A549 (cell line): Measurements from ENCODE around the gene TOB2. TPM values are rescaled to one million over a fixed set of nuclear protein-coding genes. Genes with fewer than 3 reads are reported as not detected.

ENCODE experiments used
- ATAC-seq, 2 experiments: fragments of 200-7000 bp in 1 of 2; fragments of >200 bp in 1 of 2; cut with Nextera tagmentation in 1 of 2; cut with Tn5 transposase in 1 of 2; 3 replicates each; pipeline versions ENCODE4 v1.8.0 to v1.9.1; 2018 to 2020; ENCODE audit warnings: mild to moderate bottlenecking in 1 of 2, moderate library complexity in 1 of 2
- CTCF ChIA-PET: fragments of 300-600 bp; sonication (Branson Sonifier 250); formaldehyde crosslinking; extraction: SDS; loops from one replicate; lab custom pipeline; 2021; ENCODE audit warnings: antibody characterized with exemption, inconsistent platforms; lab: Yijun Ruan, JAX
- POLR2A ChIA-PET: fragments of 350-600 bp; formaldehyde crosslinking; extraction: SDS; loops from one replicate; lab custom pipeline; 2021; ENCODE audit warnings: antibody characterized with exemption, inconsistent platforms; lab: Yijun Ruan, JAX
- DNase-seq, 2 experiments: peaks; one replicate each; pipeline versions ENCODE4 v3.0.0 to v3.0.0-alpha.2; 2011 to 2016; ENCODE audit warnings: low read depth in 1 of 2, low spot score in 1 of 2
- FAIRE-seq: peaks from 2 replicates; lab custom pipeline; 2011; peaks lifted over from hg19 to GRCh38; lab: Jason Lieb, UNC
- H3K27ac ChIP-seq, 2 experiments: fragments of >200 bp; sonication (Bioruptor Twin); formaldehyde crosslinking; 3 replicates each; pipeline ENCODE4 v1.5.1; 2016 to 2017
- H3K4me1 ChIP-seq: fragments of >200 bp; sonication (Bioruptor Twin); formaldehyde crosslinking; 3 replicates; pipeline ENCODE4 v1.6.1; 2016
- H3K4me2 ChIP-seq: fragments of >200 bp; sonication (Bioruptor Twin); formaldehyde crosslinking; 3 replicates; pipeline ENCODE4 v1.6.1; 2016
- H3K4me3 ChIP-seq: fragments of >200 bp; sonication (Bioruptor Twin); formaldehyde crosslinking; 3 replicates; pipeline ENCODE4 v1.5.1; 2016
- H3K9me3 ChIP-seq: fragments of >200 bp; sonication (Bioruptor Twin); formaldehyde crosslinking; 3 replicates; pipeline ENCODE4 v1.6.1; 2016
- BCL3 ChIP-seq: fragments of >200 bp; sonication (Bioruptor Twin); formaldehyde crosslinking; IDR thresholded peaks from 3 replicates; pipeline ENCODE4 v1.6.1; 2016
- BHLHE40 ChIP-seq: IDR thresholded peaks from 2 replicates; pipeline ENCODE4 v1.6.1; 2012; ENCODE audit warnings: low read depth, low read length, inconsistent platforms
- CBX8 ChIP-seq: fragments of 200-600 bp; sonication (generic); IDR thresholded peaks from 2 replicates; pipeline ENCODE4 v1.6.1; 2016
- CEBPB ChIP-seq, 2 experiments: fragments of >200 bp in 1 of 2; sonication (Bioruptor Twin) in 1 of 2; formaldehyde crosslinking in 1 of 2; IDR thresholded peaks; 2 replicates each; pipeline ENCODE4 v1.6.1; 2012 to 2016
- CHD2 ChIP-seq: fragments of 150-350 bp; IDR thresholded peaks from 2 replicates; pipeline ENCODE4 v1.6.1; 2014; ENCODE audit warnings: low read length; ENCODE audit not compliant: partially characterized antibody
- CHD4 ChIP-seq: fragments of 200-600 bp; sonication (generic); IDR thresholded peaks from 2 replicates; pipeline ENCODE4 v1.6.1; 2016; ENCODE audit warnings: antibody characterized with exemption, mild to moderate bottlenecking, borderline replicate concordance
- ESRRA ChIP-seq: fragments of 150-350 bp; IDR thresholded peaks from 2 replicates; pipeline ENCODE4 v1.6.1; 2014; ENCODE audit warnings: mild to moderate bottlenecking, low read length, borderline replicate concordance
- HDAC2 ChIP-seq: fragments of 200-600 bp; sonication (generic); IDR thresholded peaks from 2 replicates; pipeline ENCODE4 v1.6.1; 2016
- NR3C1 ChIP-seq: fragments of >200 bp; sonication (Bioruptor Twin); formaldehyde crosslinking; IDR thresholded peaks from 3 replicates; pipeline ENCODE4 v1.6.1; 2017
- PBX3 ChIP-seq: IDR thresholded peaks from 2 replicates; pipeline ENCODE4 v1.6.1; 2012
- PHF8 ChIP-seq: fragments of 200-600 bp; sonication (generic); IDR thresholded peaks from 2 replicates; pipeline ENCODE4 v1.6.1; 2016; ENCODE audit warnings: low read depth, mild to moderate bottlenecking, antibody characterized with exemption, moderate library complexity, borderline replicate concordance
- POLR2A ChIP-seq: IDR thresholded peaks from 2 replicates; pipeline ENCODE4 v1.6.1; 2012; ENCODE audit warnings: mild to moderate bottlenecking, low read length
- RAD21 ChIP-seq, 2 experiments: fragments of >200 bp in 1 of 2; sonication (Bioruptor Twin) in 1 of 2; formaldehyde crosslinking in 1 of 2; IDR thresholded peaks in 1 of 2; conservative IDR thresholded peaks in 1 of 2; 2 replicates in 1 of 2; 3 replicates in 1 of 2; pipeline ENCODE4 v1.6.1; 2012 to 2018; ENCODE audit warnings: inconsistent platforms in 1 of 2
- RCOR1 ChIP-seq: fragments of 150-350 bp; IDR thresholded peaks from 2 replicates; pipeline ENCODE4 v1.6.1; 2014; ENCODE audit warnings: antibody characterized with exemption, low read length, low read depth
- RNF2 ChIP-seq: fragments of 200-600 bp; sonication (generic); IDR thresholded peaks from 2 replicates; pipeline ENCODE4 v1.6.1; 2016; ENCODE audit warnings: low read depth, mild to moderate bottlenecking, antibody characterized with exemption, moderate library complexity, borderline replicate concordance
- USF2 ChIP-seq: fragments of 450-650 bp; IDR thresholded peaks from 2 replicates; pipeline ENCODE4 v1.6.1; 2014; ENCODE audit warnings: antibody characterized with exemption
- ZSCAN20 ChIP-seq: fragments of 250-450 bp; sonication (Bioruptor Pico); IDR thresholded peaks from 2 replicates; pipeline ENCODE4 v1.8.0; 2022; ENCODE audit warnings: mild to moderate bottlenecking, moderate library complexity
- WGBS: methylation state at CpG from one replicate; pipeline ENCODE4 v1.1.6; 2017; ENCODE audit errors: missing lambda C conversion rate; 5-methylcytosine and 5-hydroxymethylcytosine counted together
- polyA plus RNA-seq, 4 experiments: library from polyadenylated mRNA; depleted of rRNA in 3 of 4; stranded (reverse); fragments of >200 nt; fragmentation: RNase III in 1 of 4; extraction: RNeasy Plus Mini Kit Qiagen cat#74134 plus additional on column Dnase treatment in 1 of 4; gene quantifications; 2 replicates in 3 of 4; 3 replicates in 1 of 4; pipeline ENCODE4 v1.2.3, GENCODE V29; 2011 to 2017
- TF ChIP-seq, protein P1 (sequence below): fragments of >200 bp; sonication (Bioruptor Twin); formaldehyde crosslinking; IDR thresholded peaks from 2 replicates; pipeline ENCODE4 v1.6.1; 2016
- TF ChIP-seq, protein P2 (sequence below): fragments of >200 bp; sonication (Bioruptor Twin); formaldehyde crosslinking; IDR thresholded peaks from 3 replicates; pipeline ENCODE4 v1.5.1; 2016

Gene TOB2
- polyA plus RNA-seq, 2 of the 4 experiments (the other 2 are of a cell fraction) = 11.4 to 14.7 TPM

GRCh38 chr22:41478473-41478872 is 31.9 kb upstream of the TOB2 start:
- Histone ChIP-seq H3K4me3 (no peak overlapping the region), H3K4me2 (no peak overlapping the region), H3K27ac (no peak overlapping the region), H3K9me3 (no peaks in the 10 kb centered on the region), H3K4me1 (no peaks in the 10 kb centered on the region; the same call in 2 of the 3 replicates)
- CTCF ChIA-PET = interaction anchor here (1.7 to 5.0 kb wide), 3 partner anchors 10 to 75 kb away, joined by 5 to 25 read pairs (median 8); partner anchors contain the start of genes ACO2 and PHF5A
- WGBS = 91% methylated on average over 2 of the region's 2 CpGs
- TF ChIP-seq BHLHE40 = no peak
- TF ChIP-seq ZSCAN20 = no peak
- TF ChIP-seq PHF8 = no peak
- TF ChIP-seq RCOR1 = no peak
- no peak for TF ChIP-seq PBX3
- TF ChIP-seq CBX8 = no peak
- TF ChIP-seq RAD21 (conservative IDR thresholded peaks at IDR 0.05 in 1 of 2, IDR thresholded peaks at IDR 0.05 in 1 of 2) = no peak
- no peak for TF ChIP-seq CHD4
- no peak for TF ChIP-seq BCL3
- TF ChIP-seq ESRRA = no peak
- no peak for TF ChIP-seq NR3C1
- TF ChIP-seq, protein P1, sequence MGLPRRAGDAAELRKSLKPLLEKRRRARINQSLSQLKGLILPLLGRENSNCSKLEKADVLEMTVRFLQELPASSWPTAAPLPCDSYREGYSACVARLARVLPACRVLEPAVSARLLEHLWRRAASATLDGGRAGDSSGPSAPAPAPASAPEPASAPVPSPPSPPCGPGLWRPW = no peak
- TF ChIP-seq HDAC2 = no peak
- TF ChIP-seq RNF2 = no peak
- TF ChIP-seq USF2 = no peak
- no peak for TF ChIP-seq POLR2A
- no peak for TF ChIP-seq CHD2
- no peak for TF ChIP-seq CEBPB (IDR thresholded peaks at IDR 0.05)
- FAIRE-seq (no peak), DNase-seq (no peak), ATAC-seq (no peak)
- POLR2A ChIA-PET = no interaction called here

DNA sequence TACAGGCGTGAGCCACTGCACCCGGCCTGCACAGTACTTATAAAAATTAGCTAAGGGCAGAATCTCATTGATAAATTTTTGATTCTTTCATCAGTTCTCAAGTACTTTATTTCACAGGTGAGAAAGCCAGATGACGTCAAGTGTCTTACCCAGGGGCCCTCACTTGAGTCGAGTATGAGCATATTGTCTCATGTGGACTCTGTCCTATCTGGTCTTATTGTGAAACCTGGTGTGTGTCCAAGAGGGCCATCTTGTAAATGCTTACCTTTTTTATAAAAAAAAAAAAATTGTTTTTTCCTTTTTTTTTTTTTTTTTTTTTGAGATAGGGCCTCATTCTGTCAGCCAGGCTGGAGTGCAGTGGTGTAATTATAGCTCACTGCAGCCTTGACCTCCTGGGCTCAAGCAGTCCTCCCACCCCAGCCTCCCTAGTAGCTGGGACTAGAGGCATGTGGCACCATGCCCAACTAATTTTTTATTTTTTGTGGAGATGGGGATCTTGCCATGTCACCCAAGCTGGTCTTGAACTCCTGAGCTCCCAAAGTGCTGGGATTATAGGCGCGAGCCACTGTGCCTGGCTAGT is 28.4 kb upstream of the TOB2 start:
- CTCF ChIA-PET = interaction anchor here (1.4 kb wide), 1 partner anchor 43 kb away, joined by 3 read pairs; no protein-coding TSS in a partner anchor
- no peak overlapping the region for H3K27ac ChIP-seq
- FAIRE-seq = no peak
- no peak overlapping the region for H3K4me3 ChIP-seq
- ATAC-seq = no peak
- POLR2A ChIA-PET = no interaction called here
- H3K9me3 ChIP-seq = no peaks in the 10 kb centered on the region
- WGBS = 86% methylated on average over 6 of the region's 6 CpGs
- TF ChIP-seq CBX8 = no peak
- TF ChIP-seq, protein P2, sequence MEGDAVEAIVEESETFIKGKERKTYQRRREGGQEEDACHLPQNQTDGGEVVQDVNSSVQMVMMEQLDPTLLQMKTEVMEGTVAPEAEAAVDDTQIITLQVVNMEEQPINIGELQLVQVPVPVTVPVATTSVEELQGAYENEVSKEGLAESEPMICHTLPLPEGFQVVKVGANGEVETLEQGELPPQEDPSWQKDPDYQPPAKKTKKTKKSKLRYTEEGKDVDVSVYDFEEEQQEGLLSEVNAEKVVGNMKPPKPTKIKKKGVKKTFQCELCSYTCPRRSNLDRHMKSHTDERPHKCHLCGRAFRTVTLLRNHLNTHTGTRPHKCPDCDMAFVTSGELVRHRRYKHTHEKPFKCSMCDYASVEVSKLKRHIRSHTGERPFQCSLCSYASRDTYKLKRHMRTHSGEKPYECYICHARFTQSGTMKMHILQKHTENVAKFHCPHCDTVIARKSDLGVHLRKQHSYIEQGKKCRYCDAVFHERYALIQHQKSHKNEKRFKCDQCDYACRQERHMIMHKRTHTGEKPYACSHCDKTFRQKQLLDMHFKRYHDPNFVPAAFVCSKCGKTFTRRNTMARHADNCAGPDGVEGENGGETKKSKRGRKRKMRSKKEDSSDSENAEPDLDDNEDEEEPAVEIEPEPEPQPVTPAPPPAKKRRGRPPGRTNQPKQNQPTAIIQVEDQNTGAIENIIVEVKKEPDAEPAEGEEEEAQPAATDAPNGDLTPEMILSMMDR = no peak
- H3K4me2 ChIP-seq = no peak overlapping the region
- peaks cover 4% of the 10 kb centered on the region; the same call in 2 of the 3 replicates for H3K4me1 ChIP-seq
- no peak for DNase-seq
